HepG2 (cell line): ENCODE measurements around the gene MARCHF6. TPM values are rescaled to one million over a fixed set of nuclear protein-coding genes. Genes with fewer than 3 reads are reported as not detected.

Experiments
- ATAC-seq: fragments of 200-7000 bp; cut with Tn5 transposase; 3 replicates; pipeline ENCODE4 v1.9.1; 2020; ENCODE audit warnings: mild to moderate bottlenecking, moderate library complexity
- BruUV-seq: library from RNA; stranded (reverse); fragments of 400-500 nt; replicated peaks from 2 replicates; lab custom pipeline; 2021; lab: Mats Ljungman, UMichigan
- CTCF ChIA-PET: fragments of 300-600 bp; formaldehyde crosslinking; extraction: SDS; loops from one replicate; lab custom pipeline; 2021; ENCODE audit warnings: low total read pairs, inconsistent platforms, low intra/inter-chr PET ratio; lab: Yijun Ruan, JAX
- POLR2A ChIA-PET: fragments of 350-600 bp; sonication (Branson Sonifier 250); formaldehyde crosslinking; loops from one replicate; lab custom pipeline; 2020; ENCODE audit warnings: antibody characterized with exemption, inconsistent platforms; lab: Yijun Ruan, JAX
- DNase-seq: peaks from one replicate; pipeline ENCODE4 v3.0.0-alpha.2; 2015; ENCODE audit warnings: low spot score
- FAIRE-seq: peaks from 3 replicates; lab custom pipeline; 2011; peaks lifted over from hg19 to GRCh38; lab: Jason Lieb, UNC
- H2AFZ ChIP-seq: one replicate; pipeline ENCODE4 v1.6.1; 2011; ENCODE audit warnings: low read length, inconsistent platforms
- H3K27ac ChIP-seq: fragments of 300-600 bp; 3 replicates; pipeline ENCODE4 v1.8.0; 2011; ENCODE audit warnings: mixed run types, mild to moderate bottlenecking, mixed read lengths, low read length, inconsistent platforms; ENCODE audit not compliant: insufficient read depth; ENCODE audit errors: extremely low read length
- H3K27me3 ChIP-seq, 2 experiments: fragments of 200-600 bp in 1 of 2; 2 replicates in 1 of 2; 3 replicates in 1 of 2; pipeline versions ENCODE4 v1.6.0 to v1.8.0; 2011; ENCODE audit warnings: low read length in 2 of 2, mild to moderate bottlenecking in 2 of 2, moderate library complexity in 2 of 2, inconsistent platforms in 1 of 2; ENCODE audit not compliant: insufficient read depth in 2 of 2, control insufficient read depth in 1 of 2
- H3K36me3 ChIP-seq, 2 experiments: fragments of 200-600 bp in 1 of 2; replicated peaks in 1 of 2; 2 replicates in 1 of 2; 3 replicates in 1 of 2; pipeline versions ENCODE4 v1.5.1 to v1.8.0; 2011; ENCODE audit warnings: low read length in 2 of 2, inconsistent platforms in 1 of 2; ENCODE audit not compliant: insufficient read depth in 2 of 2, control insufficient read depth in 1 of 2
- H3K4me1 ChIP-seq: 2 replicates; pipeline ENCODE4 v1.5.1; 2012; ENCODE audit warnings: low read length, inconsistent platforms; ENCODE audit not compliant: insufficient read depth
- H3K4me2 ChIP-seq: 2 replicates; pipeline ENCODE4 v1.6.0; 2011; ENCODE audit warnings: low read depth, low read length, inconsistent platforms
- H3K4me3 ChIP-seq, 3 experiments: fragments of 200-600 bp in 1 of 3; sonication (generic), shearing (Covaris generic) in 1 of 3; replicated peaks in 1 of 3; 2 replicates each; pipeline ENCODE4 v1.5.1; 2011 to 2016; ENCODE audit warnings: low read length in 3 of 3, inconsistent platforms in 2 of 3, low read depth in 2 of 3, mild to moderate bottlenecking in 2 of 3, control low read depth in 1 of 3, mixed read lengths in 1 of 3; ENCODE audit not compliant: insufficient read depth in 1 of 3
- H3K79me2 ChIP-seq: one replicate; pipeline ENCODE4 v1.6.1; 2011; ENCODE audit warnings: low read length, inconsistent platforms; ENCODE audit not compliant: insufficient read depth
- H3K9ac ChIP-seq: 2 replicates; pipeline ENCODE4 v1.6.0; 2011; ENCODE audit warnings: mild to moderate bottlenecking, low read depth, low read length, inconsistent platforms; ENCODE audit not compliant: insufficient read depth
- H3K9me3 ChIP-seq: 2 replicates; pipeline ENCODE4 v1.5.1; 2012; ENCODE audit warnings: mild to moderate bottlenecking, low read length
- H4K20me1 ChIP-seq: 2 replicates; pipeline ENCODE4 v1.6.0; 2011; ENCODE audit warnings: inconsistent platforms, mild to moderate bottlenecking, low read length, moderate library complexity; ENCODE audit not compliant: insufficient read depth
- ETV5 ChIP-seq: IDR thresholded peaks from 2 replicates; pipeline ENCODE4 v1.6.1; 2018; ENCODE audit warnings: missing biosample characterization, missing genetic modification reagents, inconsistent platforms, borderline replicate concordance
- HOXA3 ChIP-seq: sonication (generic); formaldehyde crosslinking; IDR thresholded peaks from 2 replicates; pipeline ENCODE4 v1.5.0; 2020; ENCODE audit warnings: missing genetic modification reagents
- MEF2D ChIP-seq: sonication (generic); formaldehyde crosslinking; IDR thresholded peaks from 2 replicates; pipeline ENCODE4 v1.5.1; 2020; ENCODE audit warnings: mild to moderate bottlenecking, missing genetic modification reagents
- NAIF1 ChIP-seq: sonication (generic); formaldehyde crosslinking; IDR thresholded peaks from 2 replicates; pipeline ENCODE4 v1.5.0; 2020; ENCODE audit warnings: mild to moderate bottlenecking, missing genetic modification reagents, borderline replicate concordance
- NFATC3 ChIP-seq: sonication (generic); formaldehyde crosslinking; IDR thresholded peaks from 2 replicates; pipeline ENCODE4 v1.5.1; 2020; ENCODE audit warnings: mild to moderate bottlenecking, missing genetic modification reagents
- NR2F6 ChIP-seq, 2 experiments: IDR thresholded peaks; 2 replicates each; pipeline ENCODE4 v1.6.1; 2016; ENCODE audit warnings: antibody characterized with exemption in 1 of 2, mild to moderate bottlenecking in 1 of 2
- RCOR2 ChIP-seq: IDR thresholded peaks from 2 replicates; pipeline ENCODE4 v1.6.1; 2016; ENCODE audit warnings: missing biosample characterization, missing genetic modification reagents
- SP4 ChIP-seq: sonication (generic); formaldehyde crosslinking; IDR thresholded peaks from 2 replicates; pipeline ENCODE4 v1.8.1; 2023; ENCODE audit warnings: mild to moderate bottlenecking, missing genetic modification reagents
- SUZ12 ChIP-seq: fragments of 150-350 bp; IDR thresholded peaks from 2 replicates; pipeline ENCODE4 v1.6.1; 2014; ENCODE audit warnings: low read depth, low read length
- TRIM22 ChIP-seq: fragments of 450-650 bp; IDR thresholded peaks from 2 replicates; pipeline ENCODE4 v1.6.1; 2017
- YEATS2 ChIP-seq: sonication (generic); formaldehyde crosslinking; IDR thresholded peaks from 2 replicates; pipeline ENCODE4 v1.4.0; 2020; ENCODE audit warnings: missing genetic modification reagents, borderline replicate concordance
- ZNF441 ChIP-seq: sonication (generic); formaldehyde crosslinking; IDR thresholded peaks from 2 replicates; pipeline ENCODE4 v1.7.0; 2021; ENCODE audit warnings: missing genetic modification reagents, borderline replicate concordance
- ZNF572 ChIP-seq: sonication (generic); formaldehyde crosslinking; IDR thresholded peaks from 2 replicates; pipeline ENCODE4 v1.5.1; 2020; ENCODE audit warnings: mild to moderate bottlenecking, missing genetic modification reagents
- ZNF710 ChIP-seq: sonication (generic); formaldehyde crosslinking; IDR thresholded peaks from 2 replicates; pipeline ENCODE4 v1.5.0; 2020; ENCODE audit warnings: mild to moderate bottlenecking, missing genetic modification reagents, borderline replicate concordance
- WGBS: methylation state at CpG from one replicate; pipeline ENCODE4 v1.1.6; 2017; ENCODE audit warnings: low lambda C conversion rate; 5-methylcytosine and 5-hydroxymethylcytosine counted together
- in situ Hi-C: cut with HindIII; loops from 2 replicates; pipeline ENCODE4 v1.10.0; 2017; ENCODE audit warnings: low pct_unique_long_range_greater_than_20kb; ENCODE audit not compliant: extremely low pct_ligation_motif_present
- intact Hi-C: fragments of 100-400 bp; cut with micrococcal nuclease; formaldehyde crosslinking; loops from one replicate; pipeline ENCODE4 v1.10.0; 2022; ENCODE audit not compliant: unreplicated experiment
- polyA plus RNA-seq, 8 experiments: library from polyadenylated mRNA; depleted of rRNA in 3 of 8; stranded (reverse) in 7 of 8; unstranded in 1 of 8; fragments of >200 nt; fragmentation: Illumina TruSeq in 4 of 8; extraction: Trizol in 4 of 8; gene quantifications; 2 replicates each; pipeline versions ENCODE4 v1.2.1 to v1.2.3, GENCODE V29; 2011 to 2016; ENCODE audit warnings: low read depth in 4 of 8, missing spikeins in 1 of 8, mixed read lengths in 1 of 8; ENCODE audit not compliant: insufficient read depth in 1 of 8
- total RNA-seq, 5 experiments: library from RNA; depleted of rRNA; stranded (reverse); fragments of >200 nt; fragmentation: Illumina TruSeq; extraction: Trizol; gene quantifications; 2 replicates each; pipeline ENCODE4 v1.2.3, GENCODE V29; 2016; ENCODE audit warnings: low read depth in 1 of 5
- TF ChIP-seq, protein P1 (sequence below): IDR thresholded peaks from 2 replicates; pipeline ENCODE4 v1.6.1; 2016; ENCODE audit warnings: missing compliant biosample characterization, missing genetic modification reagents, borderline replicate concordance
- TF ChIP-seq, protein P2 (sequence below): sonication (generic); formaldehyde crosslinking; conservative IDR thresholded peaks from 2 replicates; pipeline ENCODE4 v1.4.0; 2020; ENCODE audit warnings: missing genetic modification reagents

MARCHF6 gene
- total and polyA plus RNA-seq, 2 of the 13 experiments (the other 11 are each of a cell fraction or from before 2014, with no cell fraction given) = 48.6 to 107 TPM

DNA sequence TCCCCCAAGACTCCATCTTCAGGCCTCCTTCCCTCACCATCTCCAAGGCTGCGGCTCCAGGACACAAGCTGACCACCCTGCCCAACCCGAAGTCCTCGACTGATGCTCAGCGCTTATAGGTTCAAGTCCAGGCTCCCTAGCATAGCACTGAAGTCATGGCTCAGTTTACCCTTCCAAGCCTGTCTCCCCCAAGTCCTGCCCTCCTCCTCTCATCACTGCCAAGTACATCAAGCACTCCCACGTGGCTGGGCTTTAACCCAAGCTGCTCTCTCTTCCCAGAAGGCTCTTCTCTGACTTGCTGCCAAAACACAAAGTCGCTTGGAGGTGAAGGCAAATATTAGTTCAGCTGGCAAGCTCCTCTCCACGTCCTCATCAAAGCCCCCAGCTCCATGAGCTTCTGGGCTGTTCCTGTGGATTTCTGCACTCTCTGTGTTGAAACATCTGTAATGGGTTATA is 22.1 kb upstream of the MARCHF6 start:
- 45% methylated on average over 7 of the region's 7 CpGs for WGBS
- ATAC-seq = peak; percentile 92
- Histone ChIP-seq H3K9me3 (no peaks in the 10 kb centered on the region), H3K4me3 (no peak overlapping the region), H3K4me2 (peak overlapping the region; percentile 57), H4K20me1 (no peaks in the 10 kb centered on the region), H3K79me2 (no peaks in the 10 kb centered on the region), H2AFZ (no peak overlapping the region), H3K4me1 (peaks cover 50% of the 10 kb centered on the region), H3K27ac (no peak overlapping the region), H3K9ac (no peak overlapping the region), H3K36me3 (no peaks in the 10 kb centered on the region), H3K27me3 (peaks cover 0 to 11% of the 10 kb centered on the region in 2 experiments; a peak in 1 of 5 replicates)
- peak; percentile 68 for FAIRE-seq
- POLR2A ChIA-PET = interaction anchor here (1.1 kb wide), 1 partner anchor 22 kb away, joined by 10 read pairs; the partner anchor contains the start of gene MARCHF6
- intact Hi-C loops (no loop called here), in situ Hi-C loops (no loop called here)
- CTCF ChIA-PET = no interaction called here
- BruUV-seq = no TSS peak
- peak; percentile 89 for DNase-seq
- TF ChIP-seq, protein P1, sequence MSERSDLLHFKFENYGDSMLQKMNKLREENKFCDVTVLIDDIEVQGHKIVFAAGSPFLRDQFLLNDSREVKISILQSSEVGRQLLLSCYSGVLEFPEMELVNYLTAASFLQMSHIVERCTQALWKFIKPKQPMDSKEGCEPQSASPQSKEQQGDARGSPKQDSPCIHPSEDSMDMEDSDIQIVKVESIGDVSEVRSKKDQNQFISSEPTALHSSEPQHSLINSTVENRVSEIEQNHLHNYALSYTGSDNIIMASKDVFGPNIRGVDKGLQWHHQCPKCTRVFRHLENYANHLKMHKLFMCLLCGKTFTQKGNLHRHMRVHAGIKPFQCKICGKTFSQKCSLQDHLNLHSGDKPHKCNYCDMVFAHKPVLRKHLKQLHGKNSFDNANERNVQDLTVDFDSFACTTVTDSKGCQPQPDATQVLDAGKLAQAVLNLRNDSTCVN (CRISPR knock-in tag) = no peak
- TF ChIP-seq SP4 (CRISPR knock-in tag) (no peak), ZNF441 (CRISPR knock-in tag) (0 out of 2 replicates have a peak, but pooled peaks have one; percentile 47), ZNF710 (no peak), RCOR2 (0 out of 2 replicates have a peak, but pooled peaks have one; percentile 51), SUZ12 (no peak), MEF2D (CRISPR knock-in tag) (peak; percentile 48; the same call in 1 of the 2 replicates), ZNF572 (no peak), NFATC3 (no peak), NR2F6 (IDR thresholded peaks at IDR 0.05) (no peak), NR2F6 (CRISPR knock-in tag; IDR thresholded peaks at IDR 0.05) (peak; percentile 45), TRIM22 (no peak), YEATS2 (CRISPR knock-in tag) (peak; percentile 59; the same call in 1 of the 2 replicates), NAIF1 (CRISPR knock-in tag) (no peak), ETV5 (no peak; the same call in 1 of the 2 replicates), HOXA3 (peak; percentile 52; the same call in 1 of the 2 replicates)
- TF ChIP-seq, protein P2, sequence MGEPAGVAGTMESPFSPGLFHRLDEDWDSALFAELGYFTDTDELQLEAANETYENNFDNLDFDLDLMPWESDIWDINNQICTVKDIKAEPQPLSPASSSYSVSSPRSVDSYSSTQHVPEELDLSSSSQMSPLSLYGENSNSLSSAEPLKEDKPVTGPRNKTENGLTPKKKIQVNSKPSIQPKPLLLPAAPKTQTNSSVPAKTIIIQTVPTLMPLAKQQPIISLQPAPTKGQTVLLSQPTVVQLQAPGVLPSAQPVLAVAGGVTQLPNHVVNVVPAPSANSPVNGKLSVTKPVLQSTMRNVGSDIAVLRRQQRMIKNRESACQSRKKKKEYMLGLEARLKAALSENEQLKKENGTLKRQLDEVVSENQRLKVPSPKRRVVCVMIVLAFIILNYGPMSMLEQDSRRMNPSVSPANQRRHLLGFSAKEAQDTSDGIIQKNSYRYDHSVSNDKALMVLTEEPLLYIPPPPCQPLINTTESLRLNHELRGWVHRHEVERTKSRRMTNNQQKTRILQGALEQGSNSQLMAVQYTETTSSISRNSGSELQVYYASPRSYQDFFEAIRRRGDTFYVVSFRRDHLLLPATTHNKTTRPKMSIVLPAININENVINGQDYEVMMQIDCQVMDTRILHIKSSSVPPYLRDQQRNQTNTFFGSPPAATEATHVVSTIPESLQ (CRISPR knock-in tag) = no peak
